SK-N-SH treated with all-trans-retinoic acid at 6 μM for 48 hours (cell line): ENCODE measurements around the gene OR4P4.

Experiments
- ATAC-seq: fragments of 200-7000 bp; cut with Tn5 transposase; 3 replicates; pipeline ENCODE4 v1.9.1; 2020; ENCODE audit warnings: mild to moderate bottlenecking, moderate library complexity
- ARNTL ChIP-seq: fragments of 450-650 bp; formaldehyde crosslinking; IDR thresholded peaks from 2 replicates; pipeline ENCODE4 v1.5.0; 2020; ENCODE audit warnings: low read depth, mild to moderate bottlenecking, moderate library complexity, borderline replicate concordance
- BACH2 ChIP-seq: fragments of 250-450 bp; sonication (Bioruptor Pico); IDR thresholded peaks from 2 replicates; pipeline ENCODE4 v1.9.0; 2021; ENCODE audit warnings: mild to moderate bottlenecking, borderline replicate concordance
- CSDC2 ChIP-seq: fragments of 250-450 bp; sonication (Bioruptor Pico); IDR thresholded peaks from 2 replicates; pipeline ENCODE4 v1.5.0; 2020; ENCODE audit warnings: mild to moderate bottlenecking, moderate library complexity
- ESRRG ChIP-seq: fragments of 250-450 bp; sonication (Bioruptor Pico); IDR thresholded peaks from 2 replicates; pipeline ENCODE4 v1.6.1; 2021; ENCODE audit warnings: mild to moderate bottlenecking
- GLIS3 ChIP-seq: fragments of 250-450 bp; sonication (Bioruptor Pico); IDR thresholded peaks from 2 replicates; pipeline ENCODE4 v1.5.0; 2020; ENCODE audit warnings: mild to moderate bottlenecking, moderate library complexity
- ISL1 ChIP-seq: fragments of 250-450 bp; sonication (Bioruptor Pico); IDR thresholded peaks from 2 replicates; pipeline ENCODE4 v2.1.2; 2022; ENCODE audit warnings: mild to moderate bottlenecking, moderate library complexity
- OSR1 ChIP-seq: fragments of 250-450 bp; sonication (Bioruptor Pico); IDR thresholded peaks from 2 replicates; pipeline ENCODE4 v1.8.0; 2022; ENCODE audit warnings: moderate library complexity, mild to moderate bottlenecking, inconsistent platforms
- PPARA ChIP-seq: fragments of 250-450 bp; sonication (Bioruptor Pico); IDR thresholded peaks from 2 replicates; pipeline ENCODE4 v1.5.0; 2020; ENCODE audit warnings: mild to moderate bottlenecking, borderline replicate concordance
- RARB ChIP-seq: fragments of 250-450 bp; sonication (Bioruptor Pico); IDR thresholded peaks from 2 replicates; pipeline ENCODE4 v1.8.0; 2021; ENCODE audit warnings: mild to moderate bottlenecking, moderate library complexity
- SNAI2 ChIP-seq: fragments of 250-450 bp; sonication (Bioruptor Pico); IDR thresholded peaks from 2 replicates; pipeline ENCODE4 v1.5.0; 2020; ENCODE audit warnings: mild to moderate bottlenecking, moderate library complexity
- TOX ChIP-seq: fragments of 250-450 bp; sonication (Bioruptor Pico); IDR thresholded peaks from 2 replicates; pipeline ENCODE4 v1.8.0; 2021; ENCODE audit warnings: mild to moderate bottlenecking, moderate library complexity, borderline replicate concordance
- ZC3H10 ChIP-seq: fragments of 250-450 bp; sonication (Bioruptor Pico); IDR thresholded peaks from 2 replicates; pipeline ENCODE4 v1.5.1; 2021; ENCODE audit warnings: mild to moderate bottlenecking, moderate library complexity
- ZFP3 ChIP-seq: fragments of 250-450 bp; sonication (Bioruptor Pico); IDR thresholded peaks from 2 replicates; pipeline ENCODE4 v1.5.0; 2020; ENCODE audit warnings: mild to moderate bottlenecking, moderate library complexity
- ZFP30 ChIP-seq: fragments of 450-650 bp; formaldehyde crosslinking; IDR thresholded peaks from 2 replicates; pipeline ENCODE4 v1.5.0; 2022; ENCODE audit warnings: mild to moderate bottlenecking, moderate library complexity
- ZNF565 ChIP-seq: fragments of 450-650 bp; formaldehyde crosslinking; conservative IDR thresholded peaks from 2 replicates; pipeline ENCODE4 v1.5.0; 2020; ENCODE audit warnings: low read depth, mild to moderate bottlenecking, moderate library complexity
- ZNF70 ChIP-seq: fragments of 450-650 bp; formaldehyde crosslinking; IDR thresholded peaks from 2 replicates; pipeline ENCODE4 v1.5.0; 2020; ENCODE audit warnings: mild to moderate bottlenecking, moderate library complexity
- ZNF8 ChIP-seq: fragments of 450-650 bp; formaldehyde crosslinking; IDR thresholded peaks from 2 replicates; pipeline ENCODE4 v1.5.0; 2020; ENCODE audit warnings: mild to moderate bottlenecking, moderate library complexity
- TF ChIP-seq, protein P1 (sequence below): fragments of 250-450 bp; sonication (Bioruptor Pico); IDR thresholded peaks from 2 replicates; pipeline ENCODE4 v1.5.1; 2020; ENCODE audit warnings: low read depth, mild to moderate bottlenecking, moderate library complexity
- TF ChIP-seq, protein P2 (sequence below): fragments of 250-450 bp; sonication (Bioruptor Pico); IDR thresholded peaks from 2 replicates; pipeline ENCODE4 v1.8.0; 2020; ENCODE audit warnings: mild to moderate bottlenecking, moderate library complexity, borderline replicate concordance
- TF ChIP-seq, protein P3 (sequence below): fragments of 250-450 bp; sonication (Bioruptor Pico); IDR thresholded peaks from 2 replicates; pipeline ENCODE4 v1.8.0; 2021; ENCODE audit warnings: low read depth, mild to moderate bottlenecking, moderate library complexity, borderline replicate concordance
- TF ChIP-seq, protein P4 (sequence below): fragments of 250-450 bp; sonication (Bioruptor Pico); IDR thresholded peaks from 2 replicates; pipeline ENCODE4 v1.5.0; 2020; ENCODE audit warnings: mild to moderate bottlenecking, moderate library complexity
- TF ChIP-seq, protein P5 (sequence below): fragments of 250-450 bp; sonication (Bioruptor Pico); IDR thresholded peaks from 2 replicates; pipeline ENCODE4 v1.5.1; 2021; ENCODE audit warnings: mild to moderate bottlenecking, moderate library complexity

The OR4P4 gene

DNA sequence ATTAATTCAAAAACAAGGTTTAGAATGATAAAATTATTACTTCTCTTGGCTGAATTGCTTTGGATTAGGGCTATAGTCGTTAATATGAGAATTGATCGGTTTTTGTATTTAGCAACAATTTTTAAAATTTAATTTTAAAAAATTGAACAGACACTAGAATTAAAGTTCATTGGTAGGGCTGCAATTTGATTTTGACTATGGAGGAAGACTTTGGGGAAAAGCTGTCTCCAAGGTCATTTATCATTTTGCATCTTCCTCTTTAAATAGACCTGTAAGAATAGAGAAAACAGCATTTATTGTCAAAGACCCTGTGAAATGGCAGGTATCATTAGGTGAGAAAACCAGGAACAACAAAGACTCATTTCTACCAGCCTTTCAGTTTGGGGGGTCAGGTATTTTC is 13.1 kb downstream of the OR4P4 start, which contains the start of gene OR4S2:
Gene OR4S2, plus strand, starts transcription at position 301 of the 400 bp plus-strand sequence. CDS start 2,577 bp downstream, outside the sequence.
- no peak for TF ChIP-seq RARB
- TF ChIP-seq ZFP3, result no peak
- TF ChIP-seq ZNF70 (CRISPR knock-in tag), result no peak
- TF ChIP-seq SNAI2 (CRISPR knock-in tag), result no peak
- TF ChIP-seq ARNTL (CRISPR knock-in tag), result no peak
- no peak for TF ChIP-seq ZFP30
- TF ChIP-seq ZNF565, result no peak
- no peak for ATAC-seq

DNA sequence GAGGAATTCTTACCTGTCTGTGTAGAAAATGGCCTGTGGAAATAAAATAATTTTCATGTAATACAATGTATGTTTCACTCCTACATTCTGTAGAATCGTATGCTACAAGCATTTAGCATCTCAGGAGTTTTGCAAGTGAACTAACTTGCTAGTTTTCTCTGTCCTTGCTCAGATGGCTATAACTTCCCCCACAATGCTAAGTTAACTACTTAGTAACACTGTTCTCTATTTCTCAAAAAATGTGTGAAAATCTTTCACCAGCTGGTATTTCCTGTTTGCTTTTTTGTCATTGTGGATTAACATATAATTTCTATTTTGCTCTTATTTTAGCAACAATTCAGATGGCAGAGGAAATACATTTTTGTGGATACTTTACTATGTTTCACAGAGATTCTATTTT is 17.6 kb downstream of the OR4P4 start:
- no peak for ATAC-seq
- TF ChIP-seq ZFP3 (no peak), ZNF565 (no peak), SNAI2 (CRISPR knock-in tag) (no peak), CSDC2 (CRISPR knock-in tag) (no peak), ISL1 (CRISPR knock-in tag) (no peak), TOX (CRISPR knock-in tag) (no peak), ARNTL (CRISPR knock-in tag) (no peak), ZC3H10 (CRISPR knock-in tag) (no peak), ZNF8 (no peak), PPARA (no peak), GLIS3 (CRISPR knock-in tag) (no peak), BACH2 (CRISPR knock-in tag) (no peak), RARB (no peak)
- TF ChIP-seq, protein P1, sequence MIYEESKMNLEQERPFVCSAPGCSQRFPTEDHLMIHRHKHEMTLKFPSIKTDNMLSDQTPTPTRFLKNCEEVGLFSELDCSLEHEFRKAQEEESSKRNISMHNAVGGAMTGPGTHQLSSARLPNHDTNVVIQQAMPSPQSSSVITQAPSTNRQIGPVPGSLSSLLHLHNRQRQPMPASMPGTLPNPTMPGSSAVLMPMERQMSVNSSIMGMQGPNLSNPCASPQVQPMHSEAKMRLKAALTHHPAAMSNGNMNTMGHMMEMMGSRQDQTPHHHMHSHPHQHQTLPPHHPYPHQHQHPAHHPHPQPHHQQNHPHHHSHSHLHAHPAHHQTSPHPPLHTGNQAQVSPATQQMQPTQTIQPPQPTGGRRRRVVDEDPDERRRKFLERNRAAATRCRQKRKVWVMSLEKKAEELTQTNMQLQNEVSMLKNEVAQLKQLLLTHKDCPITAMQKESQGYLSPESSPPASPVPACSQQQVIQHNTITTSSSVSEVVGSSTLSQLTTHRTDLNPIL, result no peak
- TF ChIP-seq, protein P2, sequence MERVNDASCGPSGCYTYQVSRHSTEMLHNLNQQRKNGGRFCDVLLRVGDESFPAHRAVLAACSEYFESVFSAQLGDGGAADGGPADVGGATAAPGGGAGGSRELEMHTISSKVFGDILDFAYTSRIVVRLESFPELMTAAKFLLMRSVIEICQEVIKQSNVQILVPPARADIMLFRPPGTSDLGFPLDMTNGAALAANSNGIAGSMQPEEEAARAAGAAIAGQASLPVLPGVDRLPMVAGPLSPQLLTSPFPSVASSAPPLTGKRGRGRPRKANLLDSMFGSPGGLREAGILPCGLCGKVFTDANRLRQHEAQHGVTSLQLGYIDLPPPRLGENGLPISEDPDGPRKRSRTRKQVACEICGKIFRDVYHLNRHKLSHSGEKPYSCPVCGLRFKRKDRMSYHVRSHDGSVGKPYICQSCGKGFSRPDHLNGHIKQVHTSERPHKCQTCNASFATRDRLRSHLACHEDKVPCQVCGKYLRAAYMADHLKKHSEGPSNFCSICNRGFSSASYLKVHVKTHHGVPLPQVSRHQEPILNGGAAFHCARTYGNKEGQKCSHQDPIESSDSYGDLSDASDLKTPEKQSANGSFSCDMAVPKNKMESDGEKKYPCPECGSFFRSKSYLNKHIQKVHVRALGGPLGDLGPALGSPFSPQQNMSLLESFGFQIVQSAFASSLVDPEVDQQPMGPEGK, result no peak
- TF ChIP-seq, protein P3, sequence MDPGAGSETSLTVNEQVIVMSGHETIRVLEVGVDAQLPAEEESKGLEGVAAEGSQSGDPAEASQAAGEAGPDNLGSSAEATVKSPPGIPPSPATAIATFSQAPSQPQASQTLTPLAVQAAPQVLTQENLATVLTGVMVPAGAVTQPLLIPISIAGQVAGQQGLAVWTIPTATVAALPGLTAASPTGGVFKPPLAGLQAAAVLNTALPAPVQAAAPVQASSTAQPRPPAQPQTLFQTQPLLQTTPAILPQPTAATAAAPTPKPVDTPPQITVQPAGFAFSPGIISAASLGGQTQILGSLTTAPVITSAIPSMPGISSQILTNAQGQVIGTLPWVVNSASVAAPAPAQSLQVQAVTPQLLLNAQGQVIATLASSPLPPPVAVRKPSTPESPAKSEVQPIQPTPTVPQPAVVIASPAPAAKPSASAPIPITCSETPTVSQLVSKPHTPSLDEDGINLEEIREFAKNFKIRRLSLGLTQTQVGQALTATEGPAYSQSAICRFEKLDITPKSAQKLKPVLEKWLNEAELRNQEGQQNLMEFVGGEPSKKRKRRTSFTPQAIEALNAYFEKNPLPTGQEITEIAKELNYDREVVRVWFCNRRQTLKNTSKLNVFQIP (CRISPR knock-in tag), result no peak
- TF ChIP-seq, protein P4, sequence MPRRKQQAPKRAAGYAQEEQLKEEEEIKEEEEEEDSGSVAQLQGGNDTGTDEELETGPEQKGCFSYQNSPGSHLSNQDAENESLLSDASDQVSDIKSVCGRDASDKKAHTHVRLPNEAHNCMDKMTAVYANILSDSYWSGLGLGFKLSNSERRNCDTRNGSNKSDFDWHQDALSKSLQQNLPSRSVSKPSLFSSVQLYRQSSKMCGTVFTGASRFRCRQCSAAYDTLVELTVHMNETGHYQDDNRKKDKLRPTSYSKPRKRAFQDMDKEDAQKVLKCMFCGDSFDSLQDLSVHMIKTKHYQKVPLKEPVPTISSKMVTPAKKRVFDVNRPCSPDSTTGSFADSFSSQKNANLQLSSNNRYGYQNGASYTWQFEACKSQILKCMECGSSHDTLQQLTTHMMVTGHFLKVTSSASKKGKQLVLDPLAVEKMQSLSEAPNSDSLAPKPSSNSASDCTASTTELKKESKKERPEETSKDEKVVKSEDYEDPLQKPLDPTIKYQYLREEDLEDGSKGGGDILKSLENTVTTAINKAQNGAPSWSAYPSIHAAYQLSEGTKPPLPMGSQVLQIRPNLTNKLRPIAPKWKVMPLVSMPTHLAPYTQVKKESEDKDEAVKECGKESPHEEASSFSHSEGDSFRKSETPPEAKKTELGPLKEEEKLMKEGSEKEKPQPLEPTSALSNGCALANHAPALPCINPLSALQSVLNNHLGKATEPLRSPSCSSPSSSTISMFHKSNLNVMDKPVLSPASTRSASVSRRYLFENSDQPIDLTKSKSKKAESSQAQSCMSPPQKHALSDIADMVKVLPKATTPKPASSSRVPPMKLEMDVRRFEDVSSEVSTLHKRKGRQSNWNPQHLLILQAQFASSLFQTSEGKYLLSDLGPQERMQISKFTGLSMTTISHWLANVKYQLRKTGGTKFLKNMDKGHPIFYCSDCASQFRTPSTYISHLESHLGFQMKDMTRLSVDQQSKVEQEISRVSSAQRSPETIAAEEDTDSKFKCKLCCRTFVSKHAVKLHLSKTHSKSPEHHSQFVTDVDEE (CRISPR knock-in tag), result no peak

DNA sequence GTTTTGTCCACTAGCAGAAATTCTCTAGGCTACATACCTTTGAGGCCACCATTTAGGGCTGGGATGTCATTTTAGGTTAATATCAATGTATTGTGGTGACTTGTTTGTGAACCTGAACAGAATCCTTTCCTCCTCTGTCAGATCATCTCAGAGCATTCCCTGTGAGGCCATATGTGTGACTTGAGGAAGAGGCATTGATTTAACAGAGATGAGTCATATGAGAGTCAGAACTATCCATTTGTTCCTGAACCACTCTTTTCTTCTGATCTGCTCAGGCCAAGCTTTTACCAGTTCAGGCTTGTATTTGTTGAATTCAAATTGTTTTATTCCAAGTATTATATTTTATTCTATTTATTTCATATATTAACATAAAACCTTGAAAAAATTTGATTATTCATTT is 20.2 kb downstream of the OR4P4 start:
- no peak for TF ChIP-seq ZFP3
- TF ChIP-seq ARNTL (CRISPR knock-in tag), result no peak
- no peak for TF ChIP-seq ISL1 (CRISPR knock-in tag)
- TF ChIP-seq ZNF8, result no peak
- TF ChIP-seq CSDC2 (CRISPR knock-in tag), result no peak
- no peak for TF ChIP-seq GLIS3 (CRISPR knock-in tag)
- no peak for TF ChIP-seq ESRRG (CRISPR knock-in tag)
- TF ChIP-seq, protein P2, result no peak
- TF ChIP-seq OSR1 (CRISPR knock-in tag), result no peak
- TF ChIP-seq, protein P5, sequence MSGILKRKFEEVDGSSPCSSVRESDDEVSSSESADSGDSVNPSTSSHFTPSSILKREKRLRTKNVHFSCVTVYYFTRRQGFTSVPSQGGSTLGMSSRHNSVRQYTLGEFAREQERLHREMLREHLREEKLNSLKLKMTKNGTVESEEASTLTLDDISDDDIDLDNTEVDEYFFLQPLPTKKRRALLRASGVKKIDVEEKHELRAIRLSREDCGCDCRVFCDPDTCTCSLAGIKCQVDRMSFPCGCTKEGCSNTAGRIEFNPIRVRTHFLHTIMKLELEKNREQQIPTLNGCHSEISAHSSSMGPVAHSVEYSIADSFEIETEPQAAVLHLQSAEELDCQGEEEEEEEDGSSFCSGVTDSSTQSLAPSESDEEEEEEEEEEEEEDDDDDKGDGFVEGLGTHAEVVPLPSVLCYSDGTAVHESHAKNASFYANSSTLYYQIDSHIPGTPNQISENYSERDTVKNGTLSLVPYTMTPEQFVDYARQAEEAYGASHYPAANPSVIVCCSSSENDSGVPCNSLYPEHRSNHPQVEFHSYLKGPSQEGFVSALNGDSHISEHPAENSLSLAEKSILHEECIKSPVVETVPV (CRISPR knock-in tag), result no peak
- no peak for TF ChIP-seq ZNF565
- TF ChIP-seq SNAI2 (CRISPR knock-in tag), result no peak

More for the DNA sequence above, 20.2 kb downstream of the OR4P4 start:
- ATAC-seq, result no peak
